HepG2 (cell line): ENCODE data around the gene ETV6. TPM values are rescaled to one million over a fixed set of nuclear protein-coding genes. Genes with fewer than 3 reads are reported as not detected.

Source experiments
- ATAC-seq: fragments of 200-7000 bp; cut with Tn5 transposase; 3 replicates; pipeline ENCODE4 v1.9.1; 2020; ENCODE audit warnings: mild to moderate bottlenecking, moderate library complexity
- BruUV-seq: library from RNA; stranded (reverse); fragments of 400-500 nt; replicated peaks from 2 replicates; lab custom pipeline; 2021; lab: Mats Ljungman, UMichigan
- CTCF ChIA-PET: fragments of 300-600 bp; formaldehyde crosslinking; extraction: SDS; loops from one replicate; lab custom pipeline; 2021; ENCODE audit warnings: low total read pairs, inconsistent platforms, low intra/inter-chr PET ratio; lab: Yijun Ruan, JAX
- POLR2A ChIA-PET: fragments of 350-600 bp; sonication (Branson Sonifier 250); formaldehyde crosslinking; loops from one replicate; lab custom pipeline; 2020; ENCODE audit warnings: antibody characterized with exemption, inconsistent platforms; lab: Yijun Ruan, JAX
- DNase-seq: peaks from one replicate; pipeline ENCODE4 v3.0.0-alpha.2; 2015; ENCODE audit warnings: low spot score
- FAIRE-seq: peaks from 3 replicates; lab custom pipeline; 2011; peaks lifted over from hg19 to GRCh38; lab: Jason Lieb, UNC
- H2AFZ ChIP-seq: one replicate; pipeline ENCODE4 v1.6.1; 2011; ENCODE audit warnings: low read length, inconsistent platforms
- H3K27ac ChIP-seq: fragments of 300-600 bp; 3 replicates; pipeline ENCODE4 v1.8.0; 2011; ENCODE audit warnings: mixed run types, mild to moderate bottlenecking, mixed read lengths, low read length, inconsistent platforms; ENCODE audit not compliant: insufficient read depth; ENCODE audit errors: extremely low read length
- H3K27me3 ChIP-seq, 2 experiments: fragments of 200-600 bp in 1 of 2; 2 replicates in 1 of 2; 3 replicates in 1 of 2; pipeline versions ENCODE4 v1.6.0 to v1.8.0; 2011; ENCODE audit warnings: low read length in 2 of 2, mild to moderate bottlenecking in 2 of 2, moderate library complexity in 2 of 2, inconsistent platforms in 1 of 2; ENCODE audit not compliant: insufficient read depth in 2 of 2, control insufficient read depth in 1 of 2
- H3K36me3 ChIP-seq, 2 experiments: fragments of 200-600 bp in 1 of 2; replicated peaks in 1 of 2; 2 replicates in 1 of 2; 3 replicates in 1 of 2; pipeline versions ENCODE4 v1.5.1 to v1.8.0; 2011; ENCODE audit warnings: low read length in 2 of 2, inconsistent platforms in 1 of 2; ENCODE audit not compliant: insufficient read depth in 2 of 2, control insufficient read depth in 1 of 2
- H3K4me1 ChIP-seq: 2 replicates; pipeline ENCODE4 v1.5.1; 2012; ENCODE audit warnings: low read length, inconsistent platforms; ENCODE audit not compliant: insufficient read depth
- H3K4me2 ChIP-seq: 2 replicates; pipeline ENCODE4 v1.6.0; 2011; ENCODE audit warnings: low read depth, low read length, inconsistent platforms
- H3K4me3 ChIP-seq, 3 experiments: fragments of 200-600 bp in 1 of 3; sonication (generic), shearing (Covaris generic) in 1 of 3; replicated peaks in 1 of 3; 2 replicates each; pipeline ENCODE4 v1.5.1; 2011 to 2016; ENCODE audit warnings: low read length in 3 of 3, inconsistent platforms in 2 of 3, low read depth in 2 of 3, mild to moderate bottlenecking in 2 of 3, control low read depth in 1 of 3, mixed read lengths in 1 of 3; ENCODE audit not compliant: insufficient read depth in 1 of 3
- H3K79me2 ChIP-seq: one replicate; pipeline ENCODE4 v1.6.1; 2011; ENCODE audit warnings: low read length, inconsistent platforms; ENCODE audit not compliant: insufficient read depth
- H3K9ac ChIP-seq: 2 replicates; pipeline ENCODE4 v1.6.0; 2011; ENCODE audit warnings: mild to moderate bottlenecking, low read depth, low read length, inconsistent platforms; ENCODE audit not compliant: insufficient read depth
- H3K9me3 ChIP-seq: 2 replicates; pipeline ENCODE4 v1.5.1; 2012; ENCODE audit warnings: mild to moderate bottlenecking, low read length
- H4K20me1 ChIP-seq: 2 replicates; pipeline ENCODE4 v1.6.0; 2011; ENCODE audit warnings: inconsistent platforms, mild to moderate bottlenecking, low read length, moderate library complexity; ENCODE audit not compliant: insufficient read depth
- ELF4 ChIP-seq: sonication (generic); formaldehyde crosslinking; IDR thresholded peaks from 2 replicates; pipeline ENCODE4 v1.5.0; 2020; ENCODE audit warnings: missing genetic modification reagents, mild to moderate bottlenecking, moderate library complexity, borderline replicate concordance
- EZH2 ChIP-seq: conservative IDR thresholded peaks from 2 replicates; pipeline ENCODE4 v1.6.1; 2012; ENCODE audit warnings: mild to moderate bottlenecking, low read depth, low read length, moderate library complexity
- HES4 ChIP-seq: sonication (generic); formaldehyde crosslinking; IDR thresholded peaks from 2 replicates; pipeline ENCODE4 v1.9.0; 2021; ENCODE audit warnings: mild to moderate bottlenecking, missing genetic modification reagents, borderline replicate concordance
- NBN ChIP-seq: fragments of 450-650 bp; conservative IDR thresholded peaks from 2 replicates; pipeline ENCODE4 v1.6.1; 2017
- PLRG1 ChIP-seq: fragments of 450-650 bp; conservative IDR thresholded peaks from 2 replicates; pipeline ENCODE4 v1.6.1; 2016
- RARG ChIP-seq: sonication (generic); formaldehyde crosslinking; IDR thresholded peaks from 2 replicates; pipeline ENCODE4 v1.4.0; 2020; ENCODE audit warnings: low read depth, mild to moderate bottlenecking, missing genetic modification reagents
- SMAD1 ChIP-seq: sonication (generic); formaldehyde crosslinking; IDR thresholded peaks from 2 replicates; pipeline ENCODE4 v1.4.0; 2020; ENCODE audit warnings: missing genetic modification reagents, low read depth, mild to moderate bottlenecking, borderline replicate concordance
- ZBTB1 ChIP-seq: sonication (generic); formaldehyde crosslinking; IDR thresholded peaks from 2 replicates; pipeline ENCODE4 v1.4.0; 2020; ENCODE audit warnings: missing genetic modification reagents, borderline replicate concordance
- ZEB1 ChIP-seq: IDR thresholded peaks from 2 replicates; pipeline ENCODE4 v1.6.1; 2012; ENCODE audit warnings: mild to moderate bottlenecking, low read depth, inconsistent platforms; ENCODE audit not compliant: insufficient replicate concordance
- ZFP82 ChIP-seq: sonication (generic); formaldehyde crosslinking; IDR thresholded peaks from 2 replicates; pipeline ENCODE4 v1.5.1; 2020; ENCODE audit warnings: mild to moderate bottlenecking, missing genetic modification reagents, borderline replicate concordance
- ZNF143 ChIP-seq: sonication (generic); formaldehyde crosslinking; IDR thresholded peaks from 2 replicates; pipeline ENCODE4 v1.4.0; 2020; ENCODE audit warnings: missing genetic modification reagents
- ZNF354B ChIP-seq: sonication (generic); formaldehyde crosslinking; IDR thresholded peaks from 2 replicates; pipeline ENCODE4 v1.8.0; 2022; ENCODE audit warnings: mild to moderate bottlenecking, missing genetic modification reagents
- ZSCAN22 ChIP-seq: sonication (generic); formaldehyde crosslinking; IDR thresholded peaks from 2 replicates; pipeline ENCODE4 v1.4.0; 2020; ENCODE audit warnings: mild to moderate bottlenecking, missing genetic modification reagents
- WGBS: methylation state at CpG from one replicate; pipeline ENCODE4 v1.1.6; 2017; ENCODE audit warnings: low lambda C conversion rate; 5-methylcytosine and 5-hydroxymethylcytosine counted together
- in situ Hi-C: cut with HindIII; loops from 2 replicates; pipeline ENCODE4 v1.10.0; 2017; ENCODE audit warnings: low pct_unique_long_range_greater_than_20kb; ENCODE audit not compliant: extremely low pct_ligation_motif_present
- intact Hi-C: fragments of 100-400 bp; cut with micrococcal nuclease; formaldehyde crosslinking; loops from one replicate; pipeline ENCODE4 v1.10.0; 2022; ENCODE audit not compliant: unreplicated experiment
- polyA plus RNA-seq, 8 experiments: library from polyadenylated mRNA; depleted of rRNA in 3 of 8; stranded (reverse) in 7 of 8; unstranded in 1 of 8; fragments of >200 nt; fragmentation: Illumina TruSeq in 4 of 8; extraction: Trizol in 4 of 8; gene quantifications; 2 replicates each; pipeline versions ENCODE4 v1.2.1 to v1.2.3, GENCODE V29; 2011 to 2016; ENCODE audit warnings: low read depth in 4 of 8, missing spikeins in 1 of 8, mixed read lengths in 1 of 8; ENCODE audit not compliant: insufficient read depth in 1 of 8
- total RNA-seq, 5 experiments: library from RNA; depleted of rRNA; stranded (reverse); fragments of >200 nt; fragmentation: Illumina TruSeq; extraction: Trizol; gene quantifications; 2 replicates each; pipeline ENCODE4 v1.2.3, GENCODE V29; 2016; ENCODE audit warnings: low read depth in 1 of 5
- TF ChIP-seq, protein P1 (sequence below): sonication (generic); formaldehyde crosslinking; IDR thresholded peaks from 2 replicates; pipeline ENCODE4 v1.8.1; 2023; ENCODE audit warnings: mild to moderate bottlenecking, missing genetic modification reagents, borderline replicate concordance

ETV6 gene
- total and polyA plus RNA-seq, 2 of the 13 experiments (the other 11 are each of a cell fraction or from before 2014, with no cell fraction given): 2.2 to 3.0 TPM

DNA sequence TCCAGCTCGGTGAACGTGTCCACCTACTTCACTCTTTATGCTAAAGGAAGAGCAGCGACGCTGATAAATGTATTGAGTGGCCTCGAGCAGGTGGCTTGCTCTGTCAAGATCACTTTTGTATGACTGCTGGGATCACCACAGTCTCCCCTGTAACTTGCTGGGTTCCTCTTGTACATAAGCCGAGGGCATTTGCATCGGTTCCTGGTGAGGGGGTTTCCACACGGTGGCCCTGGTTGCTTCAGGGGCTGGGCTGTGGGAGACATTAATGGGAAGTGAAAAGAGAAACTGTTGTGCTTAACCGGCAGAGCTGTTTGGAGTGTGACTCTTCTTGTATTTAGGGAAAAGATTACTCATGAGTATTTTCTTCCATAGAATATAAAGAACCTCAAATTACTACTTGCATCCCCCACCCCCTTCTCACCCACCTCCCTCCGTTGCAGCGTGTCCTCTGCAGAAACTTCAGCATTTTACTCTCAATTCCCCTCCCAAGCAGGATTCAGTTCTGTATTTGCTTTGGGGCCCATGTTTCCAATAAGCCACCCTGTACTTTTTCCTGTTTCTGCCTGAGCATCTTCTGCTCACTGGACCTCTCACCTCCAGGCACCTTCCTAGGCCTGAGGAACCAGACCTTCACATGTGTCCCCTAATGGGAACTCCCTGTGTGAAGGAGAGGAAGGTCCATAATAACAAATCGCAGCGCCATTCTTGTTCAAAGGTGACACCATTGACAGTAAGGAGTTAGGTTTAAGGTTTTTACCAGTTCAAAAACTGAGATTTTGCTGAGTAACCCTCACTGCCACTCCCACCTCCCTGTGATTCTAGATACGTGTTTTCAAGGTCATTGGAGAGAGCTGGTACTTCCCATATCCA lies 187.0 kb downstream of the ETV6 start:
- peaks cover 20% of the 10 kb centered on the region for H3K4me1 ChIP-seq
- in situ Hi-C loops (no loop called here), intact Hi-C loops (no loop called here)

DNA sequence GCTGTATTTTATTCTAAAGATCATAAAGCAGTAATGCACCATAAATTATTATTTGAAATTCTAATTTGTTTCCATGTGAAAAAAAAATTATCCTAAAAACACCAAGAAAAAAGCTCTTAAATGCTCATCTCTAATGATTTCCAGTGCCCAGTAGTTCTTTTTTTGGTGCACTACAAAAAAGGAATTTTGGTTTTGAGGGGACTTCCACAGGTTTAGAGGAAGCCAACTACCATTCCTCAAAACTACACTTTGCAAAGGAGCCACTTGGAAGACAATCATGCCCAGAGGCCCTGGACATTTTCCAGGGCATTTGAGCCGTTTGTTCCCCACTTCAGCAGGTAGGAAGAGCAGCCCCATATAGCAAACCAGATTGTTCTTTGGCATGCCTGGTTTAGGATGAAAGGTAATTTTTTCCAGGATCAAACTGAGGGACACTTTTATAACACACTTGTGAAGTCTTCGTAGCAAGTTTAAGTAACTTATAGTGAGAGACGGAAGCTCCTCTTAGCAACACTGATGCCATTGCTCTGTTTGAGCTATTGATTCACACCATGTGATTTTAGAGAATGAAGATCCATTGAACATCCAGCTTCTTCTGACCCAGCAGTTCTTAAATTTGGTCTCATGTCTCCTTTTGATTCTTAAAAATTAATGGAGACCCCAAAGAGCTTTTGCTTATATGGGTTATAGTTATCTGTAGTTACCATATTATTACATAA lies 187.9 kb downstream of the ETV6 start:
- ATAC-seq (no peak), DNase-seq (no peak), FAIRE-seq (no peak)
- no peak overlapping the region for H3K27ac ChIP-seq
- no TSS peak for BruUV-seq
- H3K36me3 ChIP-seq: no peaks in the 10 kb centered on the region; a peak in 1 of 5 replicates
- H3K79me2 ChIP-seq: no peaks in the 10 kb centered on the region
- H3K27me3 ChIP-seq: no peaks in the 10 kb centered on the region
- no peaks in the 10 kb centered on the region for H3K9me3 ChIP-seq
- intact Hi-C loops (no loop called here), in situ Hi-C loops (no loop called here)
- peaks cover 17% of the 10 kb centered on the region for H3K4me1 ChIP-seq
- CTCF ChIA-PET: no interaction called here
- no peak for TF ChIP-seq ZNF354B (CRISPR knock-in tag)
- no peak for TF ChIP-seq ELF4
- no peak for TF ChIP-seq ZSCAN22 (CRISPR knock-in tag)
- TF ChIP-seq RARG: no peak
- TF ChIP-seq ZEB1: no peak
- TF ChIP-seq HES4 (CRISPR knock-in tag): no peak
- no peak for TF ChIP-seq NBN
- TF ChIP-seq SMAD1: no peak
- no peak for TF ChIP-seq ZFP82
- TF ChIP-seq ZBTB1 (CRISPR knock-in tag): no peak
- no peak for TF ChIP-seq EZH2
- POLR2A ChIA-PET: no interaction called here
- no peaks in the 10 kb centered on the region for H4K20me1 ChIP-seq
- WGBS: 98% methylated on average over 3 of the region's 3 CpGs
- no peak overlapping the region for H3K4me3 ChIP-seq
- H2AFZ ChIP-seq: no peak overlapping the region
- H3K4me2 ChIP-seq: no peak overlapping the region
- no peak overlapping the region for H3K9ac ChIP-seq

More for the DNA sequence above, 187.0 kb downstream of the ETV6 start:
- H4K20me1 ChIP-seq: no peaks in the 10 kb centered on the region
- H3K4me3 ChIP-seq: no peak overlapping the region
- no peaks in the 10 kb centered on the region for H3K27me3 ChIP-seq
- no peak for FAIRE-seq
- no peak overlapping the region for H3K4me2 ChIP-seq
- no peak overlapping the region for H2AFZ ChIP-seq
- no peaks in the 10 kb centered on the region for H3K79me2 ChIP-seq
- TF ChIP-seq, protein P1, sequence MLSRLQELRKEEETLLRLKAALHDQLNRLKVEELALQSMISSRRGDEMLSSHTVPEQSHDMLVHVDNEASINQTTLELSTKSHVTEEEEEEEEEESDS (CRISPR knock-in tag): no peak
- TF ChIP-seq ZNF143: no peak
- no peak for TF ChIP-seq PLRG1
- BruUV-seq: no TSS peak
- ChIA-PET CTCF (no interaction called here), POLR2A (no interaction called here)
- no peak for DNase-seq
- H3K27ac ChIP-seq: no peak overlapping the region
- H3K9me3 ChIP-seq: no peaks in the 10 kb centered on the region
- WGBS: 90% methylated on average over 14 of the region's 14 CpGs
- ATAC-seq: no peak
- no peaks in the 10 kb centered on the region; a peak in 1 of 5 replicates for H3K36me3 ChIP-seq
- no peak overlapping the region for H3K9ac ChIP-seq
